ENCODE results near the gene NIM1K.

DNA sequence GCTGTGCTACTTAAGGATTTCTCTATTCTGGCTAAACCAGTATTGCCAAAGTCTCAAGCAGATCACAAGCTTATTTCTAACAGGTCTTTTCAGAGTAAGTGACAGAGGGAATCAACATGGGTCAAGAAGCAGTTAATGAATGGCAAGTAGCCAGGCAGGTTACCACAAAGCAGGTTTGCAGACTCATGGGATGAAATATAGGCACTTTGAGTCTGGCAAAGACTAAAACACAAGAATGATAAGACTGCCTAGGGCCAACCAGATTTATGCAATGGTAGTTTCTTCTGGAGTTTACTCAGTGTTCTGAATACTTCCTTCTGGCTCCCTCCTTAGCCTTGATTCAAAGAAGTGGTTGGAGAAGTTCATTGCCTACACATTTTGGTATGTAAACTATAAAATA, 117.6 kb downstream of the NIM1K start:
- TF ChIP-seq CTCF (IDR thresholded peaks at IDR 0.05) (no peak), POLR2A (IDR thresholded peaks at IDR 0.05) (no peak), EP300 (IDR thresholded peaks at IDR 0.05; ENCODE audit: low read depth) (no peak)

Measured in transverse colon (tissue), 3 donors.